ENCODE measurements around the gene ZNRF1.

The ZNRF1 gene

DNA sequence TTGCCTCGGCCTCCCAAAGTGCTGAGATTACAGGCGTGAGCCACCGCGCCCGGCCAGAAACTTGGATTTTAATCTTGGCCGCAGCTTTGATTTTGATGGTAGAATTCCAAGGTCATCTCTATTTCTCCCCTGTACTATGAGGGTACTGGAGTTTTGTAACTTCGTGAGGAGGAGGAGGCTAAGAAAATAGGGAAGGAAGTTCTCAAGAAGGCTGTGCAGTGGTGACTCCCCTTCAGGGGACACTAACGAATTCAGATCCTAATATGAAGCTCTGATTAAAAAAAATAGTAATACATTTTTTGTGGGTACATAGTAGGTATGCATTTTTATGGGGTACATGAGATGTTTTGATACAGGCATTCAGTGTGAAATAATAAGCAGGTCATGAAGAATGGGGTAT, 61.9 kb downstream of the ZNRF1 start:
- Histone ChIP-seq H3K4me3 (no peak overlapping the region), H3K27ac (no peak overlapping the region)
- DNase-seq (ENCODE audit: low spot score): no peak
- TF ChIP-seq, protein P1, sequence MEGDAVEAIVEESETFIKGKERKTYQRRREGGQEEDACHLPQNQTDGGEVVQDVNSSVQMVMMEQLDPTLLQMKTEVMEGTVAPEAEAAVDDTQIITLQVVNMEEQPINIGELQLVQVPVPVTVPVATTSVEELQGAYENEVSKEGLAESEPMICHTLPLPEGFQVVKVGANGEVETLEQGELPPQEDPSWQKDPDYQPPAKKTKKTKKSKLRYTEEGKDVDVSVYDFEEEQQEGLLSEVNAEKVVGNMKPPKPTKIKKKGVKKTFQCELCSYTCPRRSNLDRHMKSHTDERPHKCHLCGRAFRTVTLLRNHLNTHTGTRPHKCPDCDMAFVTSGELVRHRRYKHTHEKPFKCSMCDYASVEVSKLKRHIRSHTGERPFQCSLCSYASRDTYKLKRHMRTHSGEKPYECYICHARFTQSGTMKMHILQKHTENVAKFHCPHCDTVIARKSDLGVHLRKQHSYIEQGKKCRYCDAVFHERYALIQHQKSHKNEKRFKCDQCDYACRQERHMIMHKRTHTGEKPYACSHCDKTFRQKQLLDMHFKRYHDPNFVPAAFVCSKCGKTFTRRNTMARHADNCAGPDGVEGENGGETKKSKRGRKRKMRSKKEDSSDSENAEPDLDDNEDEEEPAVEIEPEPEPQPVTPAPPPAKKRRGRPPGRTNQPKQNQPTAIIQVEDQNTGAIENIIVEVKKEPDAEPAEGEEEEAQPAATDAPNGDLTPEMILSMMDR (IDR thresholded peaks at IDR 0.05): no peak

DNA sequence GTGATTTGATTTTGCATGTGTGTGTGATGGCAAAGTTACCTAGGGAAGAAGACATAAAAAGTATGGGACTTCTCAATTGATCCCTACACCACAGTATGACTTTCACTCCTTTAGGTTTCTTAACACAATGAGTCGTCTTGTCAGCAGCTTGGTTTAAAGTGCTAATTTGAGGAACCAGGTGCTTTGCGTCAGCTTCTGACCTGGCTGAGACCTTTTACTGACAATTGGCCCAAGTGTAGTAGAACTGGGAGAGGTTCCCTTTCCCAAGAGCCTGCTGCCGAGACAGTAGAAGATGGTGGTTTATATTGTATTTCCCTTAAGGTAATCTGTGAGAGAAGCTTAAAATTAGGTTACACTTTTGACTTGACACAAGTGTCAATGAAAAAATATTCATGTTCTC, 62.8 kb downstream of the ZNRF1 start:
- TF ChIP-seq, protein P1 (IDR thresholded peaks at IDR 0.05): no peak
- no peak for DNase-seq (ENCODE audit: low spot score)
- Histone ChIP-seq H3K27ac (peak overlapping the region; percentile 33 to 72), H3K4me3 (peak overlapping the region; percentile 39)

DNA sequence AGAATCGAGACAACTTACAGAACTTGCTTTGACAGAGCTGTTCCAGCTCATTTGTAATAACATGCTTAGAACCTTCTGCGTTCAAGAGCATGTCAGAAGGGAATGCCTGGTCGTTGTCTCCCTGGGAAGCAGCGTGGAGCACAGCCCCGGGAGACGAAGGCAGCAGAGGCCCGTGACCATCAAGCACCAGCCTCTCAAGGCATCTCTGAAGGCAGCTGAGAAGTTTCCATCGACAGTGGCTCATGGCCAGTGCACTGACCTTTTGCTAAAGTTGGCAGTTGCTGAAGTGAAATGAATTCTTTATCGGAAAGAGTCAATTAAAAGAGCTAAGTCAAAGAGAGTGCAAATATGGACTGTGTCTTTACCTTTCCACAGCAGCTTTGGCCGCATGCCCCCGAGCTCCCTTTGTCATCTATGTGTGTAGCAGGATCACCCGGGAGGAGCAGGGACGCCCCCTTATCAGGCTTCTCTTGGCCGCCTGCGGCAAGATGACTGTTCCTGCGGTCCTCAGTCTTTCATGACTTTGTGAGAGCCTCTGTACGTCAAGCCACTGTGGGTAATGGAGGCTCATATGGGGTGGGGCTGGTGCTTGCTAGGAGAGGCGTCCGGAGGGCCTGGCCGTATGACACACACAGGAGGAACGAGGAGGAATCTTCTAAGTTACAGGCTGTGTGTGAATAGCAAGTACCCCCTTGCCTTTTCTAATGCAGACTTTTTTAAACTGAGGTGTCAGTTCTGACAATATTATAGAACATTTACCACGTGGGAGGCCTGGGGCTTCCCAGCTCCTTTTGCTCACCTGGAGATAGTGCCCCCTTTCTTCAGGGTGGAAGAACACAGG, 63.5 kb downstream of the ZNRF1 start:
- TF ChIP-seq, protein P1 (IDR thresholded peaks at IDR 0.05): no peak
- no peak for DNase-seq (ENCODE audit: low spot score)
- Histone ChIP-seq H3K27ac (peak overlapping the region; percentile 33 to 72), H3K4me3 (peak overlapping the region; percentile 39)

DNA sequence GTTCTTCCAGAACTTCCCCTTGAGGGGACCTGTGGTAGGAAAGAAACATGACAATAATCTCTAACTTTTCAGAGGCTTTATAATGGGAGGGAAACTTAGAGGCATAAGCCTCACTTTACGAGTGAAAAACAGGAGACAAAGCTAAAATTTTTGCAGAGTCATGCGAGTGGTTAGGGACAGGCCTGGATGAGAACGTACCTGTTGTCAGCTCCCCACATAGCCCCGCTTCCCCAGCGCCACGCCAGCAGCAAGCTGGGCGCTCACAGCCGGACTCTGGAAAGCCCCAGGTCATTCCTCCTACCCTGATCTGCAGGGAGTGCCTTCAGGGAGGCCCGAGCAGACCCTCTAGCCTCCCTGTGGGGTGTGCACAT, 64.1 kb downstream of the ZNRF1 start:
- TF ChIP-seq, protein P1 (IDR thresholded peaks at IDR 0.05): no peak

DNA sequence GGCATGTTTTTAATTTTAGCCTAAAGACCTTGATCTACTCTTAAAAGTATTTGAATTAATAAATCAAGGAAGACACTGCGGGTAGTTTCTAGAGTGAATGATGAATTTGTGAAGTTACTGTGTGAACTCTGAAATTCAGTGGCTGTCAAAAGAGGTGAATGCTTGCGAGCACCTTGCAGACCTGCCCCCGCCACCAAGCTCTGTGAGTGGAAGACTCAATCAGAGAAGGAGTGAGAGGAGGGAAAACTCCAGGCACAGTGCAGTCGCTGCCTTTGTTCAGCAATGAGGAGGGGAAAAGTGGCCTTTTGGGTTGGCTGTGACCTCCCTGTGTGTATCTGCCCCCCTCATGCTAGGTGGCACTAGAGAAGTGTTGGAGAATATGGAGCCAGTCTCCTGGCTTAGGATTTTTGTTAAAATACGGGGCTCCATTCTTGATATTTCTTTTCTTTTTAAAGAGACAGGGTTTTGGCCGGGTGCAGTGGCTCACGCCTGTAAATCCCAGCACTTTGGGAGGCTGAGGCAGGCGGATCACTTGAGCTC, 64.8 kb downstream of the ZNRF1 start:
- H3K27ac ChIP-seq: no peak overlapping the region
- DNase-seq (ENCODE audit: low spot score): no peak
- TF ChIP-seq, protein P1 (IDR thresholded peaks at IDR 0.05): no peak
- no peak overlapping the region for H3K4me3 ChIP-seq

More for the DNA sequence above, 64.1 kb downstream of the ZNRF1 start:
- Histone ChIP-seq H3K4me3 (no peak overlapping the region), H3K27ac (peak overlapping the region in 1 of 2 donors; percentile 72)
- DNase-seq (ENCODE audit: low spot score): no peak

DNA sequence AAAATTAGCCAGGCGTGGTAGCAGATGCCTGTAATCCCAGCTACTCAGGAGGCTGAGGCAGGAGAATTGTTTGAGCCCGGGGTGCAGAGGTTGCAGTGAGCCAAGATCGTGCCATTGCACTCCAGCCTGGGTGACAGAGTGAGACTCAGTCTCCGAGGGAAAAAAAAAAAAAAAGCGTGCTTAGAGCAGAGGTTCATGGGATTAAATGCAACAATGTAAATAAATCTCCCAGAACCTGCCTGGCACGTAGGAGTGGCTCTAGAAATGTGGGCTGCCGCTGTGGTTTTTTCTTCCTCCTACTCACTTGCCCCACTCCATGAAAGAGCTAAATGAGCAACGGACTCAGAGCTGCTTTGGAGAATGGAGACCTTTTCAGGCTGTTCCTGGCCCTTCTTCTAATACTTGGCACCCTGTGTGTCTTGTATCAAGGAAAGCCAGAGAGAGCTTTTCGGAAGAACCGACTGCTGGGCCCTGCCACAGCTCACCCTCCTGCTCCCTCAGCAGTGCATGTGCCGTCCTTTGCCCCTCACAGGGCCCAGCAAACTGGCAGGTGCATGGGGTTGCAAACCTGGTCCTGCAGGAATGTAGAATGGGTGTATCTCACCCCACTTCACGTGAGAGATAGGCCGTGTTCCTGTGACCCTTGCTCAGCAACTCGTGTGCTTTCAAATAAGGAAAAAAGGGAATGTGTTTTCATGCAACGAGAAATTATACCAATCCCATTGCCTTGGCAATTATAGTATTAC, 65.8 kb downstream of the ZNRF1 start:
- DNase-seq (ENCODE audit: low spot score): no peak
- TF ChIP-seq, protein P1 (IDR thresholded peaks at IDR 0.05): no peak
- Histone ChIP-seq H3K27ac (no peak overlapping the region), H3K4me3 (no peak overlapping the region)

All from coronary artery (tissue), 2 donors.